ENCODE results near the gene CASTOR1. TPM values are rescaled to one million over a fixed set of nuclear protein-coding genes. Genes with fewer than 3 reads are reported as not detected.

Gene CASTOR1
- total RNA-seq, 2 experiments from 2014 or later, result 4.5 to 9.1 TPM

DNA sequence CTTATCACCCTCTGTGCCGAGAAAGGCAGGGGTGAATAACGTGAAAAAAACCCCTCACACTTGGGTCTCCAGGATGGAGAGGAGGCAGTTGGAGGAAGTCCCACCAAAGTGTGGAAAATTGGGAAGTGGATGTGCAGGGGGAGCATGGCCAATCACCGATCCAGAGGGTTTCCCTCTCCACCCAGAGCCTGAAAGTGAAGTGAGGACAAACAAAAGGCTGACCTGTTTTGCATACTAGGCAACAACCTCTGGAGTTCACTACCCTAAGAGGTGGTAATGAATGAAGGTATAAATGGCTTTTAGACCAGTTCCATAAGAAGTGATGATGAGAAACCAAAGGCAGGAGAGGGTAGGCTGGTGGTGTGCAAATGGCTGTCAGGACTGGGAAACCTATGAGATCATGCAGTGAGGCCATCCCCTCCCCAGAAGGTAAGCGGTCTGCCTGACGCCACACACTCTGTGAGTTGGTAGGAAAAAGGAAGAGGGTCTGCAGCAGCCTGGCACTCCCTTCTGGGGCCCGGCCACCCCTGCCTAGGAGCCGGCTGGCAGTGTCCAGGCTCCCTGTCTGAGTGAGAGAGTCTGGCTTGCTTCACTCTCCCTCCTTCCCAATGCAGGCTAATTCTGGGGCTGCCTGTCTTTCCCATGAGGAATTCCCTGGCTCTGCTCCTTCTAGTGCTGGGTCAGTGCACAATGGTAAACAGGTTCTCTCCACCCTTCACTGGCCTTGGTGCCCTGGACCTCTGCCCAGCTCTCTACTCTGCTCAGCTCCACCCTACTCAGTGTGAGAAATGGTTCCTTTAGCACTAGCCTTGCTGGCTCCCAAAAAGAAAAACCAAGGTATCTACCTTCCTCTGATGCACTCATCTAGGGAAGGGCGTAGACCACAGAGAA lies 21.8 kb upstream of the CASTOR1 start:
- Histone ChIP-seq H3K4me3 (ENCODE audit: low read depth, low read length, poor library complexity, severe bottlenecking) (no peak overlapping the region), H2AFZ (ENCODE audit: low read length) (no peak overlapping the region), H3K4me1 (ENCODE audit: insufficient read depth, low read length, poor library complexity, severe bottlenecking) (peaks cover 58% of the 10 kb centered on the region), H3K36me3 (ENCODE audit: insufficient read depth, low read length) (no peaks in the 10 kb centered on the region), H3K79me2 (ENCODE audit: insufficient read depth, low read depth, low read length) (peaks cover 5% of the 10 kb centered on the region; the same call in 1 of the 2 replicates), H3K9me2 (ENCODE audit: insufficient read depth, low read length) (no peaks in the 10 kb centered on the region), H3K4me2 (ENCODE audit: low read length) (peak overlapping the region; percentile 33; the same call in 1 of the 2 replicates), H3K27ac (ENCODE audit: low read depth, low read length, poor library complexity, severe bottlenecking) (no peak overlapping the region), H3K9me3 (ENCODE audit: low read length) (no peaks in the 10 kb centered on the region), H4K20me1 (ENCODE audit: insufficient read depth, low read length) (no peaks in the 10 kb centered on the region)
- no TSS peak for BruUV-seq (replicated peaks)
- ChIA-PET POLR2A (interaction anchor here (0.9 to 1.4 kb wide), 2 partner anchors 16 to 112 kb away, joined by 4 to 7 read pairs; partner anchors contain the start of gene TBC1D10A), CTCF (ENCODE audit: unreplicated experiment) (no interaction called here)
- TF ChIP-seq EZH2phosphoT487 (IDR thresholded peaks at IDR 0.05; ENCODE audit: borderline replicate concordance, low read depth, low read length), result no peak
- TF ChIP-seq, protein P1, sequence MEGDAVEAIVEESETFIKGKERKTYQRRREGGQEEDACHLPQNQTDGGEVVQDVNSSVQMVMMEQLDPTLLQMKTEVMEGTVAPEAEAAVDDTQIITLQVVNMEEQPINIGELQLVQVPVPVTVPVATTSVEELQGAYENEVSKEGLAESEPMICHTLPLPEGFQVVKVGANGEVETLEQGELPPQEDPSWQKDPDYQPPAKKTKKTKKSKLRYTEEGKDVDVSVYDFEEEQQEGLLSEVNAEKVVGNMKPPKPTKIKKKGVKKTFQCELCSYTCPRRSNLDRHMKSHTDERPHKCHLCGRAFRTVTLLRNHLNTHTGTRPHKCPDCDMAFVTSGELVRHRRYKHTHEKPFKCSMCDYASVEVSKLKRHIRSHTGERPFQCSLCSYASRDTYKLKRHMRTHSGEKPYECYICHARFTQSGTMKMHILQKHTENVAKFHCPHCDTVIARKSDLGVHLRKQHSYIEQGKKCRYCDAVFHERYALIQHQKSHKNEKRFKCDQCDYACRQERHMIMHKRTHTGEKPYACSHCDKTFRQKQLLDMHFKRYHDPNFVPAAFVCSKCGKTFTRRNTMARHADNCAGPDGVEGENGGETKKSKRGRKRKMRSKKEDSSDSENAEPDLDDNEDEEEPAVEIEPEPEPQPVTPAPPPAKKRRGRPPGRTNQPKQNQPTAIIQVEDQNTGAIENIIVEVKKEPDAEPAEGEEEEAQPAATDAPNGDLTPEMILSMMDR (conservative IDR thresholded peaks at IDR 0.05; ENCODE audit: low read length), result no peak
- intact Hi-C loops (cut with micrococcal nuclease; ENCODE audit: unreplicated experiment), result no loop called here
- DNase-seq (ENCODE audit: low spot score), result no peak

DNA sequence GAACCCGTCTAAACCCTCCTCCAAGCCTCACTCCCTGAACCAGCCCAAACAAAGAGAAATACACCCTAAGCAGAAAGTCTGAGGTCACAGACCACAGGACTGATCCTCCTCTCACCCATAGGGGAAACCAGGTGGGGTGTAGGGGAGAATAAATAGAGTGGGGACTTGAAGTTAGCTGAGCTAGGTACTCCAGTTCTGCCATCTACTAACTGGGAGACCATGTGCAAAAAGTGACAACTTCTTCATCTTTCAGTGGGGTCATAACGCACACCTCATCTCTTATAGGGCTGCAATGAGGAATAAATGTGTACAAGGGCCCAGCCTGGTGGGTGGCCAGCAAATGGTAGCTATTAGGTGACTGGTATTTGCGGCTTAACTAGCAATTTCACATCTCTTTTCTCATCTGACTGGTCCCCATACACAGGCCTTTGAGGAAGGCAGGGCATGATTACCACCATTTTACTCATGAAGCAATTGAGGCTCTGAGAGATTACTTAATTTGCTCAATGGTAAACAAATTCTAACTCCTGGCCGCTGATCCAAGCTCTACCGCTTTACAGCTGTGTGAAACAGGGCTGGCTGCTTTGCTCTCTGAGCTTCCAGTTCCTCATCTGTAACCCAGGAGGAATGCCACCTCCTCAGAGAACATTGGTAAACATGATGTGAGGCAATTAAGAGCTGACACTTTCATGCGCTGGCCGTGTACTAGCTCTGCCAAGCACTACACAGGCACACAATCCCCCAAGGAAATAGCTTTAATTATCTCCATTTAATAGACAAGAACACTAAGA lies 20.8 kb upstream of the CASTOR1 start:
- peaks cover 5% of the 10 kb centered on the region; the same call in 1 of the 2 replicates for H3K79me2 ChIP-seq (ENCODE audit: insufficient read depth, low read depth, low read length)
- DNase-seq (ENCODE audit: low spot score), result peak; percentile 48
- H3K4me2 ChIP-seq (ENCODE audit: low read length), result peak overlapping the region; percentile 33
- no peaks in the 10 kb centered on the region for H4K20me1 ChIP-seq (ENCODE audit: insufficient read depth, low read length)
- no peak overlapping the region for H2AFZ ChIP-seq (ENCODE audit: low read length)
- POLR2A ChIA-PET, result interaction anchor here (0.8 to 1.4 kb wide), 3 partner anchors 17 to 113 kb away, joined by 3 to 7 read pairs (median 4); partner anchors contain the start of gene TBC1D10A
- H3K36me3 ChIP-seq (ENCODE audit: insufficient read depth, low read length), result no peaks in the 10 kb centered on the region
- CTCF ChIA-PET (ENCODE audit: unreplicated experiment), result no interaction called here
- intact Hi-C loops (cut with micrococcal nuclease; ENCODE audit: unreplicated experiment), result loop anchor here (5.0 kb wide), 1 partner anchor 938 kb away; no protein-coding TSS in a partner anchor
- no peaks in the 10 kb centered on the region for H3K9me2 ChIP-seq (ENCODE audit: insufficient read depth, low read length)
- peak overlapping the region; percentile 39 for H3K27ac ChIP-seq (ENCODE audit: low read depth, low read length, poor library complexity, severe bottlenecking)
- TF ChIP-seq, protein P1 (conservative IDR thresholded peaks at IDR 0.05; ENCODE audit: low read length), result no peak
- TF ChIP-seq EZH2phosphoT487 (IDR thresholded peaks at IDR 0.05; ENCODE audit: borderline replicate concordance, low read depth, low read length), result no peak
- peaks cover 67% of the 10 kb centered on the region for H3K4me1 ChIP-seq (ENCODE audit: insufficient read depth, low read length, poor library complexity, severe bottlenecking)
- no peaks in the 10 kb centered on the region for H3K9me3 ChIP-seq (ENCODE audit: low read length)
- no peak overlapping the region for H3K4me3 ChIP-seq (ENCODE audit: low read depth, low read length, poor library complexity, severe bottlenecking)
- BruUV-seq (replicated peaks), result no TSS peak

All from OCI-LY7 (cell line).